CD4-positive, alpha-beta memory T cell (primary cell): ENCODE measurements around the gene WNT11. TPM values are rescaled to one million over a fixed set of nuclear protein-coding genes. Genes with fewer than 3 reads are reported as not detected.
A peak's percentile ranks its signal among the peaks of the same experiment; 100 is the strongest.

Source experiments
- CTCF ChIA-PET: fragments of 350-600 bp; sonication (Branson Sonifier 250); formaldehyde crosslinking; loops from one replicate; lab custom pipeline; 2021; ENCODE audit warnings: inconsistent platforms; ENCODE audit not compliant: partially characterized antibody; lab: Charles Lee
- POLR2A ChIA-PET: fragments of 350-600 bp; sonication (Branson Sonifier 250); formaldehyde crosslinking; loops from one replicate; lab custom pipeline; 2021; ENCODE audit not compliant: partially characterized antibody; lab: Charles Lee
- DNase-seq, 5 donors: peaks; one replicate each; pipeline versions ENCODE4 v3.0.0 to v3.0.0-alpha.2; 2020 to 2022; ENCODE audit warnings: mixed read lengths in 1 of 5
- H3K27ac ChIP-seq: one replicate; pipeline ENCODE4 v1.7.0; 2013; ENCODE audit warnings: low read depth, low read length
- H3K27me3 ChIP-seq: 2 replicates; pipeline ENCODE4 v1.7.0; 2013; ENCODE audit warnings: mild to moderate bottlenecking, low read length, moderate library complexity; ENCODE audit not compliant: insufficient read depth
- H3K36me3 ChIP-seq: 2 replicates; pipeline ENCODE4 v1.7.0; 2013; ENCODE audit warnings: mild to moderate bottlenecking, low read length, moderate library complexity; ENCODE audit not compliant: insufficient read depth
- H3K4me1 ChIP-seq: 2 replicates; pipeline ENCODE4 v1.7.0; 2013; ENCODE audit warnings: mild to moderate bottlenecking, low read length, moderate library complexity; ENCODE audit not compliant: insufficient read depth
- H3K4me3 ChIP-seq, 2 donors: one replicate each; pipeline ENCODE4 v1.7.0; 2013; ENCODE audit warnings: low read length in 2 of 2, mild to moderate bottlenecking in 1 of 2
- H3K9me3 ChIP-seq, 2 donors: one replicate each; pipeline ENCODE4 v1.7.0; 2013; ENCODE audit warnings: low read length in 2 of 2, control low read depth in 1 of 2; ENCODE audit not compliant: control insufficient read depth in 1 of 2
- H3K27ac Mint-ChIP-seq, 7 donors: one replicate each; pipeline ENCODE4 v1.8.0; 2020 to 2021; ENCODE audit warnings: mixed read lengths in 7 of 7, mild to moderate bottlenecking in 6 of 7, inconsistent platforms in 3 of 7, moderate library complexity in 3 of 7
- H3K27me3 Mint-ChIP-seq, 2 donors: one replicate each; pipeline ENCODE4 v1.8.0; 2020 to 2021; ENCODE audit warnings: mixed read lengths in 2 of 2
- H3K36me3 Mint-ChIP-seq, 2 donors: one replicate each; pipeline ENCODE4 v1.8.0; 2020 to 2021; ENCODE audit warnings: mixed read lengths in 2 of 2, inconsistent platforms in 1 of 2, mild to moderate bottlenecking in 1 of 2
- H3K4me1 Mint-ChIP-seq, 4 donors: one replicate each; pipeline ENCODE4 v1.8.0; 2020 to 2021; ENCODE audit warnings: mixed read lengths in 4 of 4, mild to moderate bottlenecking in 1 of 4
- H3K4me3 Mint-ChIP-seq, 8 donors: one replicate each; pipeline ENCODE4 v1.8.0; 2020 to 2021; ENCODE audit warnings: mixed read lengths in 8 of 8, mild to moderate bottlenecking in 7 of 8, moderate library complexity in 6 of 8, inconsistent platforms in 3 of 8
- H3K9me3 Mint-ChIP-seq, 8 donors: one replicate each; pipeline ENCODE4 v1.8.0; 2020 to 2021; ENCODE audit warnings: mixed read lengths in 8 of 8, mild to moderate bottlenecking in 5 of 8, inconsistent platforms in 3 of 8, moderate library complexity in 1 of 8
- intact Hi-C: fragments of 100-400 bp; cut with micrococcal nuclease; formaldehyde crosslinking; loops from one replicate; pipeline ENCODE4 v1.15.1; 2023
- polyA plus RNA-seq, 2 donors: library from polyadenylated mRNA; unstranded; fragments of 300-500 nt; fragmentation: Illumina TruSeq; gene quantifications; one replicate each; pipeline ENCODE4 v1.2.3, GENCODE V29; 2021
- total RNA-seq, 2 experiments: library from RNA; stranded (reverse); gene quantifications; one replicate each; pipeline ENCODE4 v1.2.3, GENCODE V29; 2021

WNT11 gene
- total and polyA plus RNA-seq, 4 experiments from 2014 or later: 0.16 to 0.93 TPM; not detected in 2

DNA sequence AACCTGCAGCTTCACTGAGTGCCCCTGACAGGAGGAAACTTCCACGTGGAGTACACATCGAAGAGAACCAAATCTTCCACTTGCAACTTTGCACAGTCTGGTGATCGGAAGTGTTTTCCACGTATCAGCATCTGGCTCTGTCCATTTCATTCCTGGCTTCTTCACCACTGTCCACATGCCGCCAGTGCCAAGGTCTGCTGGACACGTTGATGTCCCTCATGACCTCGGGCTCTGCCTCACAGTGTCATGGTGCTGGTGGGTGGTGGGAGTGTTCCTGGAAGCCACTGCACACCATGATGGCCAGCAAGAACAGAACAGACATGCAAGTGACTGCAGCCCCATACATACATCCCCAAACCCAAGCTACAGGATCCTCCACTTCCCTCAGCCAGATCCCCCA, 48.4 kb downstream of the WNT11 start:
- Histone ChIP-seq H3K4me3 (no peak overlapping the region), H3K36me3 (no peaks in the 10 kb centered on the region), H3K9me3 (no peaks in the 10 kb centered on the region), H3K27me3 (no peaks in the 10 kb centered on the region), H3K27ac (no peak overlapping the region), H3K4me1 (peaks cover 10% of the 10 kb centered on the region)
- CTCF ChIA-PET: interaction anchor here (1.1 kb wide), 1 partner anchor 260 kb away, joined by 5 read pairs; no protein-coding TSS in a partner anchor
- no peak for DNase-seq
- Mint-ChIP-seq H3K4me1 (peaks cover 6 to 11% (median 8%) of the 10 kb centered on the region in 4 donors), H3K36me3 (no peaks in the 10 kb centered on the region), H3K9me3 (no peaks in the 10 kb centered on the region), H3K4me3 (no peak overlapping the region), H3K27me3 (peaks cover 0 to 2% of the 10 kb centered on the region in 2 donors), H3K27ac (no peak overlapping the region)
- intact Hi-C loops: no loop called here
- POLR2A ChIA-PET: no interaction called here

DNA sequence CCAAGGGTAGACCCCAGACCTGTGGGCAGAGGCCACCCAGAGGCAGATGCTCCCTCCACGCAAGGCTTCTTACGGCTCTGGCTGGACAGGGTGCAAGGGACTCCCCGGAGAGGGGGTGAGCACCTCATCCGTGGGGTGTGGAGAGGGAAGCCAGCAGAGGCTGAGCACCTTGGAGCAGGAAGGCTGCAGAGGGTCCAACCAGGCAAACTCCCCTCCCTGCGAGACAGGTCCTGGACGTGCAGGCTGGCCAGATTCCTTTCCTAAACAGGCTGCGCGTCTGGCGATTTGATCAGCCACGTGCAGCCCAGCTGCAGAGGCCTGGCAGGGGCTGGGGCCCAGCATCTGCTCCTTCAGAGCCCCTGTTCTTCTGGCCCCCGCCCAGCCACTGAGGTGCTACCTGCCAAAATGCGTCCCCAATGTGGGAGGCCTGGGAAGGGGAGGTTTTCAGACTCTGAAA, 49.3 kb downstream of the WNT11 start:
- POLR2A ChIA-PET: no interaction called here
- Histone ChIP-seq H3K27me3 (no peaks in the 10 kb centered on the region), H3K36me3 (no peaks in the 10 kb centered on the region), H3K4me3 (no peak overlapping the region), H3K27ac (no peak overlapping the region), H3K4me1 (peaks cover 19% of the 10 kb centered on the region), H3K9me3 (no peaks in the 10 kb centered on the region)
- Mint-ChIP-seq H3K9me3 (no peaks in the 10 kb centered on the region), H3K4me1 (peaks cover 13 to 20% (median 17%) of the 10 kb centered on the region in 4 donors), H3K4me3 (no peak overlapping the region), H3K27me3 (peaks cover 0 to 2% of the 10 kb centered on the region in 2 donors), H3K36me3 (no peaks in the 10 kb centered on the region), H3K27ac (no peak overlapping the region)
- CTCF ChIA-PET: interaction anchor here (1.1 kb wide), 1 partner anchor 259 kb away, joined by 5 read pairs; no protein-coding TSS in a partner anchor
- intact Hi-C loops: no loop called here
- DNase-seq: no peak

DNA sequence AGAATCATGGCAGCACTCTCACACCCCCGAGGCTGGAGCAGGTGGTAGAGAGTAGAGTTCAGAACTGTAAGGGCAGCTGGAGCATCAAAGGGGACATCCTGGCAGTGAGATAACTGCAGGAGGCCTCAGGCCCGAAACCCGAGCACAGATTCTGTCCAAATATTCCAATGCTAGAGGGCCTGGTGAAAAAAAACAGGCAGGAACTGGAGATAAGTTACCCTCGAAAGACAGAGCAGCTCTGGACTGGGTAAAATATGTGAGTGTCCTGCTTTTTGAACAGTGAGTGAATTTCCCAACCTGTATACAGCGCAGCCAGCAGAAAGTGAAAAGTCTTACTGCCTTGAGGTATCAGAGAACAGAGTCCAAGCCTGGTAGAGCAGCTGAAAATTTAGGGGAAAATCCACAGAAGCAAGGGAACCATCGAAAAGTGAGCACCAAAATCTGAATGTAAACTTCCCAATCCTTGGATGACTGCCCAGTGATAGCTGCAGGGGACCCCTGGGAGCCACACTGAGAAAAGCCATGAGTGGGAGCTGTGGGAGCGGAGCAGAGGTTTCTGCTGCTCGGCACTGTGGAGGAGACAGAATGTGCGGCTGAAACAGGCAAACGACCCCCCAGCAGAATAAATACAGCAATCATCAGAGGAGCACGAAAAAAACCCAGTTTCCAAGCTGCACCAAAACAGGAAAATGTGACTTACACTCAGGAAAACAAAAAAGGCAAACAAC, 50.6 kb downstream of the WNT11 start:
- no peaks in the 10 kb centered on the region for H3K36me3 ChIP-seq
- no peak for DNase-seq
- H3K36me3 Mint-ChIP-seq: no peaks in the 10 kb centered on the region
- H3K27me3 Mint-ChIP-seq: peaks cover 0 to 2% of the 10 kb centered on the region in 2 donors
- H3K4me3 Mint-ChIP-seq: no peak overlapping the region
- H3K4me1 ChIP-seq: peaks cover 22% of the 10 kb centered on the region
- intact Hi-C loops: no loop called here
- H3K4me1 Mint-ChIP-seq: peaks cover 16 to 28% (median 21%) of the 10 kb centered on the region in 4 donors
- no peaks in the 10 kb centered on the region for H3K9me3 ChIP-seq
- no peak overlapping the region for H3K27ac ChIP-seq
- no peaks in the 10 kb centered on the region for H3K9me3 Mint-ChIP-seq
- ChIA-PET CTCF (interaction anchor here (1.4 kb wide), 1 partner anchor 259 kb away, joined by 8 read pairs; no protein-coding TSS in a partner anchor), POLR2A (no interaction called here)
- H3K27ac Mint-ChIP-seq: peak overlapping the region in 1 of 7 donors; percentile 38
- H3K27me3 ChIP-seq: no peaks in the 10 kb centered on the region
- no peak overlapping the region for H3K4me3 ChIP-seq

DNA sequence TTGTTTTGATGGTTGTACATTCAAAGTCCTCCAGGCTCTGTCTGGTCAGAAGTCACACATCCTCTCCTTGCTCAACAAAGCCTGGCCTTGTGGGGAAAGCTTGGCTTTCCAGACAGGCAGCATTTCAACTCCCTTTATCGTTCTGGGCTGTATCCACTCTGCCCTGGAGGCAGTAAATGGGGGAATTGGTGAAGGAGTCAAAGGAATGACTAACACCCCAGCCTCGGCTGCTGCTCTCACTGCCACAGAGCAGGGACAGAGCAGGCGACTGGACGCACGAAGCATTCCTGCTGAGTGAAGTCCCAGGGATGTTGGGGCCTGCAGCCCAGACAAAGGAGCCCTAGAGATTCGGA, 52.8 kb downstream of the WNT11 start:
- ChIA-PET CTCF (interaction anchor here (0.9 to 2.9 kb wide), 3 partner anchors 32 to 257 kb away, joined by 4 to 105 read pairs (median 11); no protein-coding TSS in a partner anchor), POLR2A (no interaction called here)

DNA sequence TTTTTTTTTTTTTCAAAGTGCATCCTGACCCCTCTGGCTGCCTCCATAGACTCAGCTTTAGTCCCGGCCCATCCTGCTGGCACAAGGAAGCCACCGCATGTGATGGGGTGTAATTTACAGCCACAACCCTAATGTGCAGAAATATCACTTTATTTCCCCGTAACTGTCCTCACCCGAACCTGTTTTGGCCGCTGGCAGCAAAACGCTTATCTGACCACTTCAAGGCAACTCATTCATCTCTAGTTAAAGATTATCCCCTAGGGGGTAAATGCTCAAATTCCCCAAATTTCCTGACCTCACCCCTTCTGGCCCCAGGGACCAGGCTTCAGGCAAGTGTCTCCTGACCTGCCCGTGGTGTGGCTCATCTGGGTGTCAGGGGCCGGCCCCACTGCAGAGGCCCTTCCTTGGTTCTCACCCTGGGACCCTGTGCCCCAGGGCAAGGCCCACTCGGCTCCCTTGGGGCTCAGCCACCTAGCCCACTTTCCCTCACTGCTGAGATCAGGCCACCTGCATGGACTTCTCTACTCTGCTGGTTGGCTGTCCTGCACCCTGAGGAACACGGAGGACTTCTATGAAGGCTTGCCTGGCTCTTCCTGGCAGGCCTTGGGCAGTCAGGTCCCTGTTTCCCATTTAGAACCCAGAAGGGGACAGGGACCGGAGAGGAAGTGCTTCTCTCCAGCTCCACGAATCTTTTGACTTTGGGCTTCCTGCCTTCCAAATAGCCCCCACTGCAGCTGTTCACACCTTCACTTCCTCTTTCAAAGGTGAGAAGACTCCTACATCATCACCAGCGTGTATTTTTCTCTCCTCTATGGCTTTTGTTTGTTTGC, 53.3 kb downstream of the WNT11 start:
- Histone ChIP-seq H3K4me3 (no peak overlapping the region), H3K4me1 (peaks cover 22% of the 10 kb centered on the region), H3K36me3 (no peaks in the 10 kb centered on the region), H3K27me3 (no peaks in the 10 kb centered on the region), H3K27ac (no peak overlapping the region), H3K9me3 (no peaks in the 10 kb centered on the region)
- intact Hi-C loops: loop anchor here (1.0 to 5.0 kb wide), 3 partner anchors 256 to 447 kb away; no protein-coding TSS in a partner anchor
- Mint-ChIP-seq H3K4me1 (peaks cover 16 to 28% (median 22%) of the 10 kb centered on the region in 4 donors), H3K36me3 (no peaks in the 10 kb centered on the region), H3K9me3 (no peaks in the 10 kb centered on the region), H3K27ac (peak overlapping the region in 2 of 7 donors; percentile 15 to 60), H3K4me3 (peak overlapping the region; percentile 71 to 86 (median 80)), H3K27me3 (peaks cover 0 to 2% of the 10 kb centered on the region in 2 donors)
- ChIA-PET POLR2A (no interaction called here), CTCF (interaction anchor here (0.8 to 2.9 kb wide), 34 partner anchors 10 to 431 kb away, joined by 3 to 105 read pairs (median 4); no protein-coding TSS in a partner anchor)
- DNase-seq: peak in 2 of 5 donors; percentile 5 to 11

More for the DNA sequence above, 52.8 kb downstream of the WNT11 start:
- Histone ChIP-seq H3K27me3 (no peaks in the 10 kb centered on the region), H3K27ac (no peak overlapping the region), H3K4me3 (no peak overlapping the region), H3K9me3 (no peaks in the 10 kb centered on the region), H3K36me3 (no peaks in the 10 kb centered on the region), H3K4me1 (peaks cover 22% of the 10 kb centered on the region)
- H3K4me1 Mint-ChIP-seq: peaks cover 16 to 28% (median 22%) of the 10 kb centered on the region in 4 donors
- peaks cover 0 to 2% of the 10 kb centered on the region in 2 donors for H3K27me3 Mint-ChIP-seq
- peak overlapping the region in 5 of 8 donors; percentile 58 to 86 (median 80) for H3K4me3 Mint-ChIP-seq
- H3K36me3 Mint-ChIP-seq: no peaks in the 10 kb centered on the region
- H3K9me3 Mint-ChIP-seq: no peaks in the 10 kb centered on the region
- no peak for DNase-seq
- H3K27ac Mint-ChIP-seq: peak overlapping the region in 3 of 7 donors; percentile 3 to 48 (median 15)
- intact Hi-C loops: loop anchor here (5.0 kb wide), 1 partner anchor 351 kb away; no protein-coding TSS in a partner anchor

DNA sequence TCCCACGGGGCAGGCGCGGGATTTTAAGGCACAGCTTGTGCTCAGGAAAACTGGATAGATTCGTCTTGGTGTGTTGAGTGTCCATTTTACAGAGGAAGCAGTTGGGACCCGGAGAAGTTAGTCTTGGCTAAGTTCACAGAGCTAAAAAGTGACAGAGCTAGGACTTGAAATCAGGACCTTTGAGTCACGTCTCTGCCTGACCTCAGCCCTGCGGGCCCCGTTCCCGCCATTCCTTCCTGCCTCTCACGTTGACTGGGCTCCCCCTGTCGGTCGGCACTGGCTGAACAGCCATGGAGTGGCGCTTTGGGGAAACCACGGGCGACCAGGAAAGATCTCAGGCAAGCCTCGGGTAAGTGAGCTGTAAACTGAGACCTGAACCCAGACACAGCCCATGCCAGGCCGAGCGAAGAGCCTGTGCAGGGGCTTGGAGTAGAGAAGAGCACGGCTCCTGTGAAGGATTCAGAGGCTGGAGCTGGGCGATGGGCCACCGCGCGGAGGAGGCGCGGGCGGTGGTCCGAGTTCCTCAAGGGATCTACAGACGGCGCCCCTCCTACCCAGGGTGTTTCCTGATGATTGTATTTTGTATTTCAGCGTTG, 54.1 kb downstream of the WNT11 start:
- intact Hi-C loops: loop anchor here (1.0 to 5.0 kb wide), 3 partner anchors 255 to 446 kb away; no protein-coding TSS in a partner anchor
- H3K27ac Mint-ChIP-seq: peak overlapping the region in 4 of 7 donors; percentile 4 to 87 (median 49)
- peaks cover 22% of the 10 kb centered on the region for H3K4me1 ChIP-seq
- no peaks in the 10 kb centered on the region for H3K36me3 ChIP-seq
- peaks cover 0 to 2% of the 10 kb centered on the region in 2 donors for H3K27me3 Mint-ChIP-seq
- H3K27ac ChIP-seq: no peak overlapping the region
- CTCF ChIA-PET: interaction anchor here (0.7 to 2.9 kb wide), 42 partner anchors 8 to 430 kb away, joined by 3 to 105 read pairs (median 4); no protein-coding TSS in a partner anchor
- H3K27me3 ChIP-seq: no peaks in the 10 kb centered on the region
- H3K4me3 Mint-ChIP-seq: peak overlapping the region; percentile 71 to 86 (median 80)
- no peaks in the 10 kb centered on the region for H3K9me3 ChIP-seq
- peaks cover 16 to 28% (median 22%) of the 10 kb centered on the region in 4 donors for H3K4me1 Mint-ChIP-seq
- H3K36me3 Mint-ChIP-seq: no peaks in the 10 kb centered on the region
- peak overlapping the region in 1 of 2 donors; percentile 2 for H3K4me3 ChIP-seq
- POLR2A ChIA-PET: interaction anchor here (0.7 kb wide), 1 partner anchor 21 kb away, joined by 4 read pairs; no protein-coding TSS in a partner anchor
- DNase-seq: peak; percentile 64 to 73 (median 67)
- no peaks in the 10 kb centered on the region for H3K9me3 Mint-ChIP-seq
